ENCODE results near the gene MYO1B. TPM values are rescaled to one million over a fixed set of nuclear protein-coding genes. Genes with fewer than 3 reads are reported as not detected.

MYO1B gene
- total and polyA plus RNA-seq, 7 donors: 6.2 to 37.1 (median 13.8) TPM

- H3K9me3 ChIP-seq: no peaks in the 10 kb centered on the region
- H3K4me1 ChIP-seq: no peaks in the 10 kb centered on the region
- H3K27ac ChIP-seq: no peak overlapping the region
- no peaks in the 10 kb centered on the region for H3K36me3 ChIP-seq
- H3K27me3 ChIP-seq: no peaks in the 10 kb centered on the region
- H3K4me3 ChIP-seq: no peak overlapping the region
- 92 to 93% methylated on average over 3 of the region's 3 CpGs for WGBS, 2 donors
- DNase-seq: no peak
- intact Hi-C loops (cut with DNase I): no loop called here
- TF ChIP-seq EP300 (IDR thresholded peaks at IDR 0.05): no peak
- TF ChIP-seq POLR2A (IDR thresholded peaks at IDR 0.05): no peak
- TF ChIP-seq CTCF (IDR thresholded peaks at IDR 0.05): no peak
- TF ChIP-seq POLR2AphosphoS5 (IDR thresholded peaks at IDR 0.05): no peak
These were observed 56.8 kb downstream of the MYO1B start for GRCh38 chr2:191301971-191302370.

GRCh38 chr2:191302459-191303139, 57.4 kb downstream of the MYO1B start:
- H3K27me3 ChIP-seq: no peaks in the 10 kb centered on the region
- no peak overlapping the region for H3K27ac ChIP-seq
- DNase-seq: no peak
- no peaks in the 10 kb centered on the region for H3K9me3 ChIP-seq
- no peaks in the 10 kb centered on the region for H3K4me1 ChIP-seq
- intact Hi-C loops (cut with DNase I): no loop called here
- WGBS, 2 donors: 47 to 71% methylated on average over 3 of the region's 3 CpGs
- no peak overlapping the region for H3K4me3 ChIP-seq
- H3K36me3 ChIP-seq: no peaks in the 10 kb centered on the region
- TF ChIP-seq EP300 (IDR thresholded peaks at IDR 0.05): no peak
- TF ChIP-seq CTCF (IDR thresholded peaks at IDR 0.05): no peak
- no peak for TF ChIP-seq POLR2AphosphoS5 (IDR thresholded peaks at IDR 0.05)
- TF ChIP-seq POLR2A (IDR thresholded peaks at IDR 0.05): no peak

GRCh38 chr2:191303140-191304005, 58.2 kb downstream of the MYO1B start:
- Histone ChIP-seq H3K4me3 (no peak overlapping the region), H3K4me1 (no peaks in the 10 kb centered on the region), H3K36me3 (no peaks in the 10 kb centered on the region), H3K27me3 (no peaks in the 10 kb centered on the region), H3K9me3 (no peaks in the 10 kb centered on the region), H3K27ac (no peak overlapping the region)
- WGBS, 2 donors: 45 to 60% methylated on average over 5 of the region's 5 CpGs
- TF ChIP-seq EP300 (IDR thresholded peaks at IDR 0.05) (no peak), POLR2A (IDR thresholded peaks at IDR 0.05) (no peak), CTCF (IDR thresholded peaks at IDR 0.05) (no peak), POLR2AphosphoS5 (IDR thresholded peaks at IDR 0.05) (no peak)
- no peak for DNase-seq
- intact Hi-C loops (cut with DNase I): no loop called here

GRCh38 chr2:191304939-191305875, 60.0 kb downstream of the MYO1B start:
- WGBS, 2 donors: 52 to 70% methylated on average over 8 of the region's 8 CpGs
- intact Hi-C loops (cut with DNase I): no loop called here
- Histone ChIP-seq H3K4me1 (no peaks in the 10 kb centered on the region), H3K9me3 (no peaks in the 10 kb centered on the region), H3K27me3 (no peaks in the 10 kb centered on the region), H3K36me3 (no peaks in the 10 kb centered on the region), H3K4me3 (no peak overlapping the region), H3K27ac (peak overlapping the region; percentile 34 to 66 (median 56))
- TF ChIP-seq EP300 (IDR thresholded peaks at IDR 0.05) (no peak), POLR2AphosphoS5 (IDR thresholded peaks at IDR 0.05) (peak in 2 of 4 donors; percentile 34 to 40)
- peak; percentile 85 for DNase-seq

Data from sigmoid colon (tissue), 7 donors.